Activated T-cell treated with anti-CD3 and anti-CD28 coated beads for 4 hours (primary cell): ENCODE measurements around the gene RHOH.
A peak's percentile ranks its signal among the peaks of the same experiment; 100 is the strongest.
"Not testable (repeated sequence)": the region's sequence is repeated elsewhere in the genome, so short reads cannot be mapped to it uniquely, and the experiment has no call there.

ENCODE experiments used
- DNase-seq: peaks from one replicate; pipeline ENCODE4 v3.0.0-alpha.2; 2020

The RHOH gene

DNA sequence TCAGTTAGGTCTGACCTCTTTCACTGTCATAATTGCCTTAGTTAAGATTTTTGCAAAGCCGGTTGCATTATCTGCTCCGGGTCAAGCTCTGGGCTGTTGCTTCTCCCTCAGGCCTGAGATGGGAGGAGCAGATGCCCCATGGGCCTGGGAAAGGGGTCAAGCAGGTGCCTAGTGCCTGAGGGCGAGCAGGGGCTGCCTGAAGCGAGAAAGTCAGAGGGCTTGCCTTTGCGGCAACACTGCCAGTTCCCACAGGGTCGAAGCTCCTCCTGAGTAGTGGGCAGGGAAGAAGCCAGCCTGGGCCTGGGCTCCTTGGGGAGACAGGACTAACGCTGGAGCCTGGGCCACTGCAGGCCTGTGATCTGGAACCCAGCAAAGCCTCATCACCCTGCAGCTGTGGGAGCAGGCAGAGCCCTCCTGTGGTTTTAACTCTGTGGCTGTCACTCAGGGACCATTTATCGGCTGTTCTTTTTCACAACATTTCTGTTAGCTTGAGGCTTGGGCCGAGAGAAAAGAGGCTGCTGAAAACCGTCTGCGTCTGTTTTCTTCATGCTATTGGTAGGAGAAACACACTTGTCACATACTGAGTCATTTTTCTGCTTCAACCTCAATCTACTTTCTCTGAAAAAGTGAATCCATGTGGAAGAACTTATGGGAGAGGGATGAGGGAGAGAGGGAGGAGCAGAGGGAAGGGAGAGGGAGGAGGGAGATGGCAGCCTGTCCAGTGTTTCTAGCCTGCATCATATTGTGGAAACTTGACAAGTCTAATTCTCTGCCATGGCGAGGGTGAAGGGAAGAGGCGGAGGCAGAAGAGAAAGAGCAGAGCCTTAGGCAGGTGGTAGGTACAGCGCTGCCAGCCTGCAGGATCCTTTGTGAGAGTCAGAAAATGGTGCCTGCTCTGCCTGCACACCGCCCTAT is 68.4 kb downstream of the RHOH start:
- DNase-seq = no peak

- DNase-seq = no peak
These were observed 69.1 kb downstream of the RHOH start for GRCh38 chr4:40265910-40266274.

- DNase-seq = no peak
These were observed 72.3 kb downstream of the RHOH start for GRCh38 chr4:40269133-40269532.

GRCh38 chr4:40270609-40271008 is 73.8 kb downstream of the RHOH start:
- DNase-seq = no peak

DNA sequence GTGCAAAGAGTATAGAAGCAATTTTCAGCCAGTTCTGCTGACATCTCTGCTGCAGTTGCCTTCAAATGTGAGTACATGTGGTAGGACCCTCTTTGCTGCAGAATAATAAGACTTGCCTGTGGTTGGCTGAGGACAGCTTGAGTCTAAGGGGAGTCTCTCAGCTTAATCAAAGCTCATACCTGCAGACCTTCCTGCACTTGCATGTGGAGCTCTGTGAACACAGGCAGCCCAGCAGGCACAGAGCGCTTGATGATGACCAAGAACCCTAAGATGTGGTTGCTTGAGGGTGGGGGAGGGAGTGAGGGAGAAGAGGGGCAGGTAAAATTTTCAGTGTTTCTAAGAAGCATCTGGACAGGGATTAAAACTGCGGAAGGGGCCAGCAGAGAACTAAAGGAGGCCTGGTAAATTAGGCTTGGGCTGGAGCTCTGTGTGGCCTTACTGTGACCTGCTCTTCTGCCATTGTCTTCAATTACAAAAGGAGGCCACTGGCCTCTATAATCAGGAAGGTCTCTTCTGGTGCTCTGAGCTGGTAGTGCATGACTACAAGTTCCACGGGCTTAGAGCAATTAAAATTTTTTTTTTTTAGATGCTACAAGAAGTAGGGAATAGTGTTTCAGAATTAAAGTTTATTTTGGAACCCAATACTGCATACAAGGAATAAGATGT is 78.4 kb downstream of the RHOH start:
- no peak for DNase-seq

DNA sequence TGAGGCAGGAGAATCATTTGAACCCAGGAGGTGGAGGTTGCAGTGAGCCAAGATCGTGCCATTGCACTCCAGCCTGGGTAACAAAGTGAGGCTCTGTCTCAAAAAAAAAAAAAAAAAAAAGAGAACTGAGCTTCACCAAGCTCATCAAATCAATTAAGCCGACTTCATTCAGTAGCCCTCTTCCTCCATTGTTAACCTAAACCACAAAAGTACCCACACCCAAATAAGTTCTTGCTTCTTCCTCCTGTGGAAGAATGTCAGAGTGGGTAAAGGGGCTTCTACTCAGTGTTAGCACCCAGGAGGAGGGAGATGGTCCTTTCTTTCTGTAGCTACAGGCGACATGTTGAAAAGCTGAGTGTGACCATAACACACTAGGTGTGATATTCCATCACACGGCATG is 79.7 kb downstream of the RHOH start:
- no peak for DNase-seq

- DNase-seq = peak; percentile 34
These were observed 83.8 kb downstream of the RHOH start for GRCh38 chr4:40280586-40280985.

- no peak for DNase-seq
These were observed 84.3 kb downstream of the RHOH start for GRCh38 chr4:40281099-40281498.

- DNase-seq = no peak
These were observed 85.1 kb downstream of the RHOH start for GRCh38 chr4:40281913-40282312.

GRCh38 chr4:40282857-40283256 is 86.0 kb downstream of the RHOH start:
- not testable (repeated sequence) for DNase-seq

DNA sequence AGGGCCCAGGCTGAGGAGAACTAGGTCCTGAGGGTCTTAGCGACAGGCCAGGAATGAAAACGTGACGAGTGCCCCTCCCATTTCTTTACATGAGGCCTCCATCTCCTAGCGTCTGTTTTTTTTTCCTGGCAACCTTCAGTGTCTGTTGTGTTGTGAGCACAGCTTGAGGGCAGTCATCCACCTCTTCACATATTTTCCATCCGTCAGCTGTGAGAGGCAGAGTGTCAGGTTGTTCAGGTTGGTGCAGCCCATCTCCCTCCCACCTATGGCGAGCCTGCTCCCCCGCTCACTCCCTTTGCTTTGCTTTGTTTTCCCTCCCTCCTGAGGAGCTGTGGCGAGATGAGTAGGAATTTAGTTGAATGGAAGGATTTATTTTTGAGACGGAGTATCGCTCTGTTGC is 86.6 kb downstream of the RHOH start:
- peak; percentile 42 for DNase-seq

- peak; percentile 79 for DNase-seq
These were observed 87.1 kb downstream of the RHOH start for GRCh38 chr4:40283968-40284367.

DNA sequence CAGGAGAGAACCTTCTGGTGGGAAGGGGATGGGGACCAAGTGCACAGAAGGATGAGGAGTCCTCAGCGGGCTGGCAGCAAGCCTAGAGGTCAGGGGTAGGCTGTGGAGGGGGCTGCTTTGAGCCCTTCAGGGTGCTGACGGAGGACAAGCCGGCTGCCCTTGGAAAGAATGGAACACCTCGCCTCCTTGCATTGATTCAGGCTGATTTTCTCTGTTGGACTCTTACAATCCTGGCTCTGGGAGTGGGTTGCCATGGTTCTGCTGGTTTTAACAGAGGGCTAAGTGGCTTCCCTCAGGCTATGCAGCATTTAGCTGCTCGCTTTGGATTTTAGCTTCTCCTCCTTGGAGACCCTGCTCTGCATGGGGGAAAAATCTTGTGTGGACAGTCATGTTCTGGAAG is 88.9 kb downstream of the RHOH start:
- DNase-seq = no peak

DNA sequence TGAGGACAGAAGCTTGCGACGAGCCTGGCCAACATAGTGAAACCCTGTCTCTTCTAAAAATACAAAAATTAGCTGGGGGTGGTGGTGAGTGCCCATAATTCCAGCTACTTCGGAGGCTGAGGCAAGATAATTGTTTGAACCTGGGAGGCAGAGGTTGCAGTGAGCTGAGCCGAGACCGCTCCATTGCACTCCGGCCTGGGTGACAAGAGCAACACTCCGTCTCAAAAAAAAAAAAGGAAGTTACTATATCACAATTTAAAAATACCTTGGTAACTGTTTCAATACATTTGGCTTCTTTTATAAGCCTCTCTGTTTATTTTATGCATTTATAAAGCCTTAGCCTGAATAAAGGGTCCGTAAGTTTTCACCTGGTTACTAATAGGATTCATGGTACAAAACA is 91.7 kb downstream of the RHOH start:
- no peak for DNase-seq

GRCh38 chr4:40289366-40290188 is 92.7 kb downstream of the RHOH start:
- DNase-seq = no peak

DNA sequence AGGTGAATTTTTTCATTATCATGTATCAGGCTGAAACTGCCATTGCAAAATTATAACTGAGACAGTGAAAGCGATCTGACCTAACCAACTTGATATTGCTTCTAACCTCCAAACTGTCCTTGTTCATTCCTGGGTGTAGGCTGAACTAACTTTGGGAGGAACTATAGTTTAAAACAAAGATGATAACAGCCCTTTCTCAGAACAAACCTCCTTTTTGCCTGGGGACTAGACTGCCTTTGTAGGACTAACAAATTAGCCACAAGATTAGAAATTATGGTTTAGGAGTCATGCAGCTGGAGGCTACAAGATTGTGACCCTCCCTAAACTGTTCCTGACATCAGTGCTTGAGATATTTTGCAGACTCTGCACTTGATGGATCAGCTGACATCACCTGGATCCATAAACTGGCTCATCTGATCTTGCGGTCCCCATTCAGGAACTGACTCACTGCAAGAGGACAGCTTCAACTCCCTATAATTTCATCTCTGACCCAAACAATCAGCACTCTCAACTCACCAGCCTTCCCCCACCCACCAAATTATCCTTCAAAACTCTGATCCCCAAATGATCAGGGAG is 93.9 kb downstream of the RHOH start:
- DNase-seq = not testable (repeated sequence)

- DNase-seq = no peak
These were observed 95.5 kb downstream of the RHOH start for GRCh38 chr4:40292313-40292759.

GRCh38 chr4:40294339-40294738 is 97.5 kb downstream of the RHOH start:
- no peak for DNase-seq

- not testable (repeated sequence) for DNase-seq
These were observed 98.2 kb downstream of the RHOH start for GRCh38 chr4:40295030-40295429.

DNA sequence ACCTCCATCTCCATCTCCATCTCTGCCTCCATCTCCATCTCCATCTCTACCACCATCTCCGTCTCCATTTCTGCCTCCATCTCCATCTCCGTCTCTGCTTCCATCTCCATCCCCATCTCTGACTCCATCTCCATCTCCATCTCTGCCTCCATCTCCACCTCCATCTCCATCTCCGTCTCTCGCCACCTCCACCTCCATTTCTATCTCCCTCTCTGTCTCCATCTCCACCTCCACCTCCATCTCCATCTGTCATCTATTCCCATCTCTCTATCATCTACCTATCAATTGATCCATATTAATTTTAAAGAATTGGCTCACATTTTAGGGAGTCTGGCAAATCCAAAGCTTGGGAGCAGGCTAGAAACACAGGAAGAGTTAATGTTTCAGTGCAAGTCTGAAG is 98.7 kb downstream of the RHOH start:
- DNase-seq = no peak
